GM23338 (cell line): ENCODE measurements around the gene NUDT5. TPM values are rescaled to one million over a fixed set of nuclear protein-coding genes. Genes with fewer than 3 reads are reported as not detected.
"Not testable (repeated sequence)": the region's sequence is repeated elsewhere in the genome, so short reads cannot be mapped to it uniquely, and the experiment has no call there.

Experiments used
- ATAC-seq: fragments of 200-7000 bp; cut with Tn5 transposase; 3 replicates; pipeline ENCODE4 v1.9.1; 2020
- DNase-seq: peaks from one replicate; pipeline ENCODE4 v3.0.0-alpha.2; 2015; ENCODE audit warnings: low spot score
- H2AFZ ChIP-seq: fragments of 200-600 bp; sonication (generic); 2 replicates; pipeline ENCODE4 v1.8.0; 2016; ENCODE audit warnings: antibody characterized with exemption, mild to moderate bottlenecking, moderate library complexity
- H3F3A ChIP-seq: fragments of 200-600 bp; sonication (generic); replicated peaks from 2 replicates; pipeline ENCODE4 v1.8.0; 2017; ENCODE audit warnings: antibody characterized with exemption, mixed run types, low read depth
- H3K27ac ChIP-seq: fragments of 200-600 bp; sonication (generic); 2 replicates; pipeline ENCODE4 v1.6.1; 2016; ENCODE audit warnings: low read depth
- H3K27me3 ChIP-seq: fragments of 200-600 bp; sonication (generic); 2 replicates; pipeline ENCODE4 v1.8.0; 2016; ENCODE audit warnings: mild to moderate bottlenecking, mixed run types, moderate library complexity; ENCODE audit not compliant: insufficient read depth
- H3K36me3 ChIP-seq: fragments of 200-600 bp; sonication (generic); 2 replicates; pipeline ENCODE4 v1.8.0; 2016; ENCODE audit warnings: mild to moderate bottlenecking; ENCODE audit not compliant: insufficient read depth
- H3K4me1 ChIP-seq: fragments of 200-600 bp; sonication (generic); 2 replicates; pipeline ENCODE4 v1.8.0; 2016; ENCODE audit warnings: mild to moderate bottlenecking, moderate library complexity; ENCODE audit not compliant: insufficient read depth
- H3K4me2 ChIP-seq: fragments of 200-600 bp; sonication (generic); 2 replicates; pipeline ENCODE4 v1.7.1; 2017; ENCODE audit warnings: mixed run types
- H3K4me3 ChIP-seq: fragments of 200-600 bp; sonication (generic); 2 replicates; pipeline ENCODE4 v1.6.1; 2016; ENCODE audit warnings: mixed run types
- H3K79me2 ChIP-seq: fragments of 200-600 bp; sonication (generic); replicated peaks from 2 replicates; pipeline ENCODE4 v1.8.0; 2017; ENCODE audit warnings: mild to moderate bottlenecking; ENCODE audit not compliant: insufficient read depth
- H3K9me2 ChIP-seq: fragments of 200-600 bp; sonication (generic); 2 replicates; pipeline ENCODE4 v1.8.0; 2017; ENCODE audit not compliant: insufficient read depth
- H4K20me1 ChIP-seq: fragments of 200-600 bp; sonication (generic); replicated peaks from 2 replicates; pipeline ENCODE4 v1.8.0; 2017; ENCODE audit warnings: mild to moderate bottlenecking; ENCODE audit not compliant: insufficient read depth
- H3K27ac Mint-ChIP-seq: 2 replicates; pipeline ENCODE4 v1.8.0; 2020; ENCODE audit warnings: inconsistent platforms, mild to moderate bottlenecking, moderate library complexity, mixed read lengths
- H3K27me3 Mint-ChIP-seq: 3 replicates; pipeline ENCODE4 v1.8.0; 2022; ENCODE audit warnings: low read depth, mild to moderate bottlenecking, moderate library complexity, mixed read lengths, inconsistent platforms; ENCODE audit not compliant: insufficient read depth, poor library complexity
- H3K36me3 Mint-ChIP-seq: 3 replicates; pipeline ENCODE4 v1.8.0; 2021; ENCODE audit warnings: low read depth, mild to moderate bottlenecking, inconsistent platforms, moderate library complexity, mixed read lengths
- H3K4me1 Mint-ChIP-seq: 3 replicates; pipeline ENCODE4 v1.8.0; 2020; ENCODE audit warnings: mild to moderate bottlenecking, inconsistent platforms, mixed read lengths
- H3K4me3 Mint-ChIP-seq: 3 replicates; pipeline ENCODE4 v1.8.0; 2021; ENCODE audit warnings: moderate library complexity, mild to moderate bottlenecking, inconsistent platforms, mixed read lengths
- H3K9me3 Mint-ChIP-seq: 3 replicates; pipeline ENCODE4 v1.8.0; 2020; ENCODE audit warnings: moderate library complexity, mild to moderate bottlenecking, inconsistent platforms, mixed read lengths
- CREB1 ChIP-seq: fragments of 250-450 bp; sonication (Bioruptor Pico); IDR thresholded peaks from 2 replicates; pipeline ENCODE4 v1.5.0; 2020; ENCODE audit warnings: low read depth, mild to moderate bottlenecking, moderate library complexity
- CTCF ChIP-seq, 2 experiments: fragments of 200-600 bp in 1 of 2; sonication (generic) in 1 of 2; conservative IDR thresholded peaks; 2 replicates each; pipeline versions ENCODE4 v1.5.1 to v1.6.1; 2016 to 2017; ENCODE audit warnings: antibody characterized with exemption in 2 of 2, low read depth in 2 of 2, mild to moderate bottlenecking in 2 of 2, moderate library complexity in 1 of 2
- ETS1 ChIP-seq: IDR thresholded peaks from 2 replicates; pipeline ENCODE4 v1.6.1; 2016; ENCODE audit warnings: antibody characterized with exemption
- EZH2phosphoT487 ChIP-seq: fragments of 200-600 bp; sonication (generic); IDR thresholded peaks from one replicate; pipeline ENCODE4 v1.8.1; 2018; ENCODE audit warnings: antibody characterized with exemption; ENCODE audit not compliant: unreplicated experiment
- ZNF114 ChIP-seq: fragments of 250-450 bp; sonication (Bioruptor Pico); IDR thresholded peaks from 2 replicates; pipeline ENCODE4 v1.5.0; 2020; ENCODE audit warnings: mild to moderate bottlenecking, moderate library complexity
- ZNF331 ChIP-seq: fragments of 250-450 bp; sonication (Bioruptor Pico); IDR thresholded peaks from 2 replicates; pipeline ENCODE4 v1.5.0; 2020; ENCODE audit warnings: low read depth, mild to moderate bottlenecking, moderate library complexity
- ZNF462 ChIP-seq: fragments of 250-450 bp; sonication (Bioruptor Pico); IDR thresholded peaks from 2 replicates; pipeline ENCODE4 v1.5.0; 2020; ENCODE audit warnings: mild to moderate bottlenecking, moderate library complexity
- polyA plus RNA-seq: library from polyadenylated mRNA; unstranded; fragments of >200 nt; fragmentation: Nextera tagmentation; extraction: Ambion mirVana; gene quantifications from 2 replicates; pipeline ENCODE4 v1.2.1, GENCODE V29; 2016
- total RNA-seq: library from RNA; depleted of rRNA; stranded (reverse); fragments of >200 nt; shearing (Covaris generic); gene quantifications from 2 replicates; pipeline ENCODE4 v1.2.3, GENCODE V29; 2014

Gene NUDT5
- total and polyA plus RNA-seq, 2 experiments from 2014 or later: 94.3 to 255 TPM

GRCh38 chr10:12228851-12229250 is 33.2 kb upstream of the NUDT5 start (continued):
- TF ChIP-seq ZNF462 (CRISPR knock-in tag): no peak
- TF ChIP-seq ETS1: no peak
- no peak for TF ChIP-seq EZH2phosphoT487
- TF ChIP-seq ZNF114 (CRISPR knock-in tag): no peak
- no peak for TF ChIP-seq CREB1
- no peak for TF ChIP-seq CTCF (conservative IDR thresholded peaks at IDR 0.05; ENCODE audit: low read depth in 2 of 2)
- no peak for TF ChIP-seq ZNF331 (CRISPR knock-in tag)

GRCh38 chr10:12226438-12226837 is 30.7 kb upstream of the NUDT5 start:
- H3K4me1 Mint-ChIP-seq, H4K20me1 ChIP-seq, H3K4me1 ChIP-seq, H3K27ac Mint-ChIP-seq, ATAC-seq, H3K27me3 Mint-ChIP-seq, H3K27me3 ChIP-seq, H2AFZ ChIP-seq, DNase-seq, H3K9me2 ChIP-seq, H3K4me2 ChIP-seq, H3K4me3 ChIP-seq, H3K4me3 Mint-ChIP-seq, H3F3A ChIP-seq, H3K27ac ChIP-seq: not testable (repeated sequence)
- Mint-ChIP-seq H3K9me3 (peaks cover 26% of the 10 kb centered on the region; the same call in 2 of the 3 replicates), H3K36me3 (peaks cover 87% of the 10 kb centered on the region)
- peaks cover 40% of the 10 kb centered on the region for H3K79me2 ChIP-seq
- peaks cover 18% of the 10 kb centered on the region for H3K36me3 ChIP-seq
